ENCODE measurements around the gene RCAN2.

Gene RCAN2

DNA sequence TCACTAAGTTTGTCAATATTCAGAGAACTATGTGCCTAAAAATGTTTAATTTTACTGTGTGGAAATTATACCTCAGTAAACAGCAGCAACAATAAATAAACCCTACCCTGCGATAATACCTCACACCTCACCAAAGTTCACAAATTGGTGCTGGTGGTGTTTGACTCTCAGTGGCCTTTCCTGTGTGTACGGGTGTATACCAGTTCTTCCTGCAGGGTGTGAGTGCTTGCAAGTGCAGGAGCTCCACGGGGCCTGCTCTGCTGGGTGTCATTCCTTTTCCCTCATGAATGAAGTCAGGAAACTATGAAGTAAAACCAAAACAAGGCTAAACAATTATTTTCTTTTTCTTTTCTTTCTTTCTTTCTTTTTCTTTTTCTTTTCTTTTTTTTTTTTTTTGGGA, 316.3 kb downstream of the RCAN2 start:
- no peak for TF ChIP-seq CTCF (conservative IDR thresholded peaks at IDR 0.05; ENCODE audit: control insufficient read depth, insufficient read depth, low read depth, low read length)
- DNase-seq (ENCODE audit: low read depth) = no peak
- no peak overlapping the region for H3K4me3 ChIP-seq (ENCODE audit: control insufficient read depth, low read depth, low read length)

DNA sequence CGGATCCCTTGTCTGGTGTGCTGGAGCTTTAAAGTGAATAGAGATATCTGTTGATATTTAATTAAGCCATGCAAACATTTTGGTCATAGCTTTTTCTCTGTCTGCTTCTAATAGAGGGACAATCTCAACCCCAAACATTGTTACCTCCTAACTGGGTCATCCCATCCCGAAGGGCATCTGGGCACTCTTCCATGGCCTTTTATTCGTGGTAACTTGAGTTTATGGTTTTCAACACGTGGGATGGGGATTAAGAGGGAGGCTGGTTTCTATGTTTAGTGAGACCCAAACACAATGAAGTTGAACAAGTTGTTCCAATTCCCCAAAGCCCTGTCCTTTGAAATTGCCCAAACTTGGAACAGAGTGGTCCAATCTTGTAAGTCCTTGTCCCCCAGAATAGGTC, 319.1 kb downstream of the RCAN2 start:
- H3K4me3 ChIP-seq (ENCODE audit: control insufficient read depth, low read depth, low read length) = no peak overlapping the region
- TF ChIP-seq CTCF (conservative IDR thresholded peaks at IDR 0.05; ENCODE audit: control insufficient read depth, insufficient read depth, low read depth, low read length) = no peak
- no peak for DNase-seq (ENCODE audit: low read depth)
